ENCODE measurements around the gene APOO.

The APOO gene

GRCh38 chrX:23907498-23908218, at the start of gene APOO, which contains the start of gene CXorf58:
TSS of gene APOO (minus strand) at chrX:23907938. CDS start at chrX:23907702, 236 bp downstream.
TSS of gene CXorf58 (plus strand) at chrX:23908006. CDS start at chrX:23910303, 2,297 bp downstream.
- DNase-seq (ENCODE audit: low read depth): peak; percentile 77

- no peak for DNase-seq (ENCODE audit: low read depth)
These were observed 46.7 kb upstream of the APOO start for GRCh38 chrX:23954396-23954795.

- no peak for DNase-seq (ENCODE audit: low read depth)
These were observed 46.2 kb upstream of the APOO start for GRCh38 chrX:23953908-23954269.

GRCh38 chrX:23952984-23953907, 45.5 kb upstream of the APOO start:
- DNase-seq (ENCODE audit: low read depth): no peak

GRCh38 chrX:23952391-23952790, 44.7 kb upstream of the APOO start:
- DNase-seq (ENCODE audit: low read depth): no peak

GRCh38 chrX:23945206-23945605, 37.5 kb upstream of the APOO start:
- DNase-seq (ENCODE audit: low read depth): no peak

GRCh38 chrX:23944234-23944633, 36.5 kb upstream of the APOO start:
- DNase-seq (ENCODE audit: low read depth): no peak

- DNase-seq (ENCODE audit: low read depth): no peak
These were observed 31.5 kb upstream of the APOO start for GRCh38 chrX:23939203-23939602.

GRCh38 chrX:23938690-23939089, 31.0 kb upstream of the APOO start:
- DNase-seq (ENCODE audit: low read depth): no peak

- no peak for DNase-seq (ENCODE audit: low read depth)
These were observed 29.4 kb upstream of the APOO start for GRCh38 chrX:23937100-23937499.

GRCh38 chrX:23936180-23936579, 28.4 kb upstream of the APOO start:
- DNase-seq (ENCODE audit: low read depth): no peak

GRCh38 chrX:23935106-23935505, 27.4 kb upstream of the APOO start:
- DNase-seq (ENCODE audit: low read depth): peak; percentile 10

- DNase-seq (ENCODE audit: low read depth): no peak
These were observed 24.3 kb upstream of the APOO start for GRCh38 chrX:23932046-23932445.

GRCh38 chrX:23930894-23931604, 23.3 kb upstream of the APOO start:
- DNase-seq (ENCODE audit: low read depth): no peak

GRCh38 chrX:23926015-23926414, 18.3 kb upstream of the APOO start:
- no peak for DNase-seq (ENCODE audit: low read depth)

GRCh38 chrX:23919706-23920320, 12.1 kb upstream of the APOO start:
- DNase-seq (ENCODE audit: low read depth): no peak

GRCh38 chrX:23919148-23919547, 11.4 kb upstream of the APOO start:
- no peak for DNase-seq (ENCODE audit: low read depth)

- DNase-seq (ENCODE audit: low read depth): no peak
These were observed 3.5 kb upstream of the APOO start for GRCh38 chrX:23911126-23911835.

GRCh38 chrX:23908219-23909004, 674 bp upstream of the APOO start:
- no peak for DNase-seq (ENCODE audit: low read depth)

GRCh38 chrX:23907111-23907497, 634 bp downstream of the APOO start:
- DNase-seq (ENCODE audit: low read depth): no peak

- no peak for DNase-seq (ENCODE audit: low read depth)
These were observed 3.6 kb downstream of the APOO start for GRCh38 chrX:23904096-23904495.

Measured in GM04504 (cell line).